CD4-positive, alpha-beta T cell (primary cell): ENCODE results near the gene AFF2. TPM values are rescaled to one million over a fixed set of nuclear protein-coding genes. Genes with fewer than 3 reads are reported as not detected.

Experiments used
- ATAC-seq: fragments of 200-7000 bp; cut with Tn5 transposase; one replicate; pipeline ENCODE4 v1.10.0; 2022; ENCODE audit warnings: mild to moderate bottlenecking; ENCODE audit not compliant: poor library complexity
- CTCF ChIA-PET: fragments of 350-600 bp; sonication (Branson Sonifier 250); formaldehyde crosslinking; loops from one replicate; lab custom pipeline; 2021; ENCODE audit warnings: antibody characterized with exemption, inconsistent platforms; lab: Charles Lee
- POLR2A ChIA-PET: fragments of 350-600 bp; sonication (Branson Sonifier 250); formaldehyde crosslinking; loops from one replicate; lab custom pipeline; 2021; ENCODE audit warnings: antibody characterized with exemption, inconsistent platforms; lab: Charles Lee
- DNase-seq, 14 experiments: peaks; one replicate each; pipeline ENCODE4 v3.0.0-alpha.2; 2013 to 2020; ENCODE audit warnings: mixed read lengths in 2 of 14
- H3K27ac ChIP-seq, 2 donors: one replicate each; pipeline versions ENCODE4 v1.5.1 to v1.7.0; 2013; ENCODE audit warnings: low read length in 2 of 2, low read depth in 1 of 2, mild to moderate bottlenecking in 1 of 2
- H3K27me3 ChIP-seq, 2 experiments: 1 replicate in 1 of 2; 2 replicates in 1 of 2; pipeline versions ENCODE4 v1.6.1 to v1.7.0; 2013; ENCODE audit warnings: low read length in 2 of 2, control low read depth in 1 of 2, mild to moderate bottlenecking in 1 of 2, moderate library complexity in 1 of 2; ENCODE audit not compliant: insufficient read depth in 2 of 2, control insufficient read depth in 1 of 2
- H3K36me3 ChIP-seq: one replicate; pipeline ENCODE4 v1.6.1; 2013; ENCODE audit warnings: low read length, control low read depth; ENCODE audit not compliant: insufficient read depth
- H3K4me1 ChIP-seq: one replicate; pipeline ENCODE4 v1.6.1; 2013; ENCODE audit warnings: low read length, control low read depth; ENCODE audit not compliant: insufficient read depth
- H3K4me3 ChIP-seq: one replicate; pipeline ENCODE4 v1.5.1; 2013; ENCODE audit warnings: mild to moderate bottlenecking, low read length, moderate library complexity
- H3K9me3 ChIP-seq, 2 experiments: 1 replicate in 1 of 2; 2 replicates in 1 of 2; pipeline versions ENCODE4 v1.6.1 to v1.7.0; 2013; ENCODE audit warnings: low read length in 2 of 2, mild to moderate bottlenecking in 2 of 2, control low read depth in 1 of 2, moderate library complexity in 1 of 2; ENCODE audit not compliant: control insufficient read depth in 1 of 2, insufficient read depth in 1 of 2
- H3K27ac Mint-ChIP-seq: one replicate; pipeline ENCODE4 v1.8.0; 2020; ENCODE audit warnings: mixed read lengths
- H3K27me3 Mint-ChIP-seq: one replicate; pipeline ENCODE4 v1.8.0; 2021; ENCODE audit warnings: mixed read lengths
- H3K36me3 Mint-ChIP-seq: one replicate; pipeline ENCODE4 v1.8.0; 2021; ENCODE audit warnings: low read depth, mixed read lengths
- H3K4me1 Mint-ChIP-seq: one replicate; pipeline ENCODE4 v1.8.0; 2021; ENCODE audit warnings: low read depth, mixed read lengths
- H3K4me3 Mint-ChIP-seq: one replicate; pipeline ENCODE4 v1.8.0; 2020; ENCODE audit warnings: mild to moderate bottlenecking, mixed read lengths
- H3K9me3 Mint-ChIP-seq: one replicate; pipeline ENCODE4 v1.8.0; 2020; ENCODE audit warnings: mixed read lengths
- intact Hi-C, 2 experiments: fragments of 100-400 bp; cut with DNase I in 1 of 2; cut with micrococcal nuclease in 1 of 2; formaldehyde crosslinking; loops; one replicate each; pipeline versions ENCODE4 v1.15.1 to v1.9.0; 2023 to 2025; cut with DNase I, micrococcal nuclease
- total RNA-seq, 174 experiments: library from RNA in 2 of 174; stranded (reverse) in 2 of 174; gene quantifications; one replicate each; pipeline ENCODE4 v1.2.3 and lab custom pipeline; 2021 to 2026
- TF ChIP-seq, protein P1 (sequence below): fragments of 200-600 bp; IDR thresholded peaks from one replicate; pipeline ENCODE4 v1.8.0; 2022; ENCODE audit warnings: antibody characterized with exemption, mild to moderate bottlenecking

The AFF2 gene
- total RNA-seq, 2 experiments from 2014 or later = 5.9 to 6.2 TPM

DNA sequence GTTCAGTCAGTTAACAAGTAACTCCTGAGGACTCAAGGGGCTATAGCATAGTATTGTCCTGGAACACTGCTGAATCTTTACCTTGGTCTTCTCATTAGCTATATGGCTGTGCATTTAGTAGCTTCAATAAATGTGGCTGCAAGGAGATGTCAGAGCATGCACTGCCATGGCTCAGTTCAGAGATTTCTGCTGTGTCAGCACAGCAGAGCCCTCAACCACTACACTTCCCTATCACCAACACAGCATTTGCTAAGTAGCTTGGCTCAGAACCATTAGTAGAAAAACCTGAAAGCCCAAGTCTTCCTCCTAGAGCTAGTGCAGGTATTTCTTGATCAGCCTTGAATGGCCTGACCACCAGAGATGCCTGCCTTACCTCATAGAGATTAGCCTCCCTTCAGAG lies 538.6 kb downstream of the AFF2 start:
- DNase-seq (no peak), ATAC-seq (no peak)
- no peaks in the 10 kb centered on the region for H3K27me3 ChIP-seq
- no peaks in the 10 kb centered on the region for H3K9me3 ChIP-seq
- ChIA-PET CTCF (no interaction called here), POLR2A (no interaction called here)
- TF ChIP-seq, protein P1, sequence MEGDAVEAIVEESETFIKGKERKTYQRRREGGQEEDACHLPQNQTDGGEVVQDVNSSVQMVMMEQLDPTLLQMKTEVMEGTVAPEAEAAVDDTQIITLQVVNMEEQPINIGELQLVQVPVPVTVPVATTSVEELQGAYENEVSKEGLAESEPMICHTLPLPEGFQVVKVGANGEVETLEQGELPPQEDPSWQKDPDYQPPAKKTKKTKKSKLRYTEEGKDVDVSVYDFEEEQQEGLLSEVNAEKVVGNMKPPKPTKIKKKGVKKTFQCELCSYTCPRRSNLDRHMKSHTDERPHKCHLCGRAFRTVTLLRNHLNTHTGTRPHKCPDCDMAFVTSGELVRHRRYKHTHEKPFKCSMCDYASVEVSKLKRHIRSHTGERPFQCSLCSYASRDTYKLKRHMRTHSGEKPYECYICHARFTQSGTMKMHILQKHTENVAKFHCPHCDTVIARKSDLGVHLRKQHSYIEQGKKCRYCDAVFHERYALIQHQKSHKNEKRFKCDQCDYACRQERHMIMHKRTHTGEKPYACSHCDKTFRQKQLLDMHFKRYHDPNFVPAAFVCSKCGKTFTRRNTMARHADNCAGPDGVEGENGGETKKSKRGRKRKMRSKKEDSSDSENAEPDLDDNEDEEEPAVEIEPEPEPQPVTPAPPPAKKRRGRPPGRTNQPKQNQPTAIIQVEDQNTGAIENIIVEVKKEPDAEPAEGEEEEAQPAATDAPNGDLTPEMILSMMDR = no peak
- no peak overlapping the region for H3K4me3 ChIP-seq
- H3K4me1 Mint-ChIP-seq = no peaks in the 10 kb centered on the region
- H3K27ac Mint-ChIP-seq = no peak overlapping the region
- H3K36me3 Mint-ChIP-seq = no peaks in the 10 kb centered on the region
- intact Hi-C loops = no loop called here
- no peak overlapping the region for H3K27ac ChIP-seq
- no peaks in the 10 kb centered on the region for H3K36me3 ChIP-seq
- no peaks in the 10 kb centered on the region for H3K27me3 Mint-ChIP-seq
- H3K4me3 Mint-ChIP-seq = no peak overlapping the region
- no peaks in the 10 kb centered on the region for H3K4me1 ChIP-seq
- H3K9me3 Mint-ChIP-seq = no peaks in the 10 kb centered on the region

DNA sequence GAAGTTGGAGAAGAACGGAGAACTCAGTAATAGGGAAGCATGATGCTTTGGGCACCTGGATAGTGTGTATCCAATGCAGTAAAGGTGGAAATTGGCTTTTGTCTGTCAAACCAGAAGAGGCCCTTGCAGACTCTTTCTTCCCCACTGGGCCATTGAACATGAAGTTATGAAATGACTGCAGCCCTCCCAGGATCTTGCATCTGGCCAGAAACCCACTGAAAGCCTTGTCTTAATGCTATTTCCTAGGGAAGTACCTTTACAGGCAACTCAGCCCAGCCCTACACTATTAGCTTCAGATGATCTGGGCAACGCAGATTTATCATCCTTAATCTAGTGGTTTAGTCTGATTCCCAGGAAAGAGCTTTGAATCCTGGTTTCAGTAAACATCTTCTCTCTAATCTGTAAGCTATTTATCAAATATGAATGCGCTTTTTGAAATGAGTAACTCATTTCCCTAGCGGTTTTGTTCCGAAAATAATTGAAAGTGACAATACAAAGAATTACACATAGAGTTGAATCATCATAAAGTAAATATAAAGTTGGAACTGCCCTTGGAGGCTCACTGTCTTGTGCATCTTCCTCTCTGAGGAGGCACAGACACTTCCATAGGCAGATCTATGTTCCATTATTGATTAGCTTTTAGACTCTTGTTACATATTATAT lies 540.6 kb downstream of the AFF2 start:
- intact Hi-C loops = no loop called here
- no peak overlapping the region for H3K4me3 Mint-ChIP-seq
- POLR2A ChIA-PET = no interaction called here
- no peaks in the 10 kb centered on the region for H3K27me3 Mint-ChIP-seq
- no peaks in the 10 kb centered on the region for H3K36me3 ChIP-seq
- ATAC-seq = no peak
- no peaks in the 10 kb centered on the region for H3K9me3 ChIP-seq
- H3K27ac Mint-ChIP-seq = no peak overlapping the region
- no peak for DNase-seq
- H3K27ac ChIP-seq = no peak overlapping the region
- H3K4me3 ChIP-seq = no peak overlapping the region
- CTCF ChIA-PET = no interaction called here
- no peaks in the 10 kb centered on the region for H3K27me3 ChIP-seq
- H3K9me3 Mint-ChIP-seq = no peaks in the 10 kb centered on the region
- TF ChIP-seq, protein P1 = no peak
- H3K4me1 ChIP-seq = no peaks in the 10 kb centered on the region
- no peaks in the 10 kb centered on the region for H3K4me1 Mint-ChIP-seq
- no peaks in the 10 kb centered on the region for H3K36me3 Mint-ChIP-seq

DNA sequence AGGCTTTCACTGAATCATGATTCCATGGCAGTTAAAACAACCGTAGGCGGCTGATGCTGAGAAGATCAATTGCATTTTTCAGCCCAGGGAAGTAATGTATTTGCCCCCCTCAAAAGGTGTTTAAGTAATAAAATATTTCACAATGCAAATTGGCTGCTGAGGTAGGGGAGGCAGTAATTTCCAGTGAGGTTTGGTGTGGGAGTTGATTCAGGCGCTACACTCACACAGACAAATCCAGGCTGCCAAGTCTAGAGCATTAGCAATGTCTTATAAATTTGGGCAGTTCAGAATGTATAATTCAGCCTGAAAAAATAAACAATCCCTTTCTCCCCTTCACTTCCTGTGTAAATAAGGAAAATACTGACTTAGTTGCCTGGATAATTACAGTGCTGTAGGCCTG lies 543.0 kb downstream of the AFF2 start:
- no peak overlapping the region for H3K27ac Mint-ChIP-seq
- POLR2A ChIA-PET = no interaction called here
- no peaks in the 10 kb centered on the region for H3K27me3 Mint-ChIP-seq
- H3K4me3 Mint-ChIP-seq = no peak overlapping the region
- CTCF ChIA-PET = no interaction called here
- Histone ChIP-seq H3K36me3 (no peaks in the 10 kb centered on the region), H3K27me3 (no peaks in the 10 kb centered on the region), H3K27ac (no peak overlapping the region), H3K4me3 (no peak overlapping the region), H3K4me1 (no peaks in the 10 kb centered on the region), H3K9me3 (no peaks in the 10 kb centered on the region)
- DNase-seq (no peak), ATAC-seq (no peak)
- H3K36me3 Mint-ChIP-seq = no peaks in the 10 kb centered on the region
- TF ChIP-seq, protein P1 = no peak
- H3K9me3 Mint-ChIP-seq = no peaks in the 10 kb centered on the region
- intact Hi-C loops = no loop called here
- no peaks in the 10 kb centered on the region for H3K4me1 Mint-ChIP-seq
